GM18867 (cell line): ENCODE data around the gene TFAP2E.

Source experiments
- ATAC-seq: cut with Tn5 transposase; IDR thresholded peaks from one replicate; pipeline ENCODE4 v1.9.1; 2021; ENCODE audit warnings: mild to moderate bottlenecking, moderate library complexity; ENCODE audit not compliant: unreplicated experiment

TFAP2E gene

GRCh38 chr1:35556484-35557117, 16.5 kb upstream of the TFAP2E start:
- ATAC-seq = peak; percentile 34

GRCh38 chr1:35557118-35557610, 15.9 kb upstream of the TFAP2E start, which contains the start of gene KIAA0319L:
Gene KIAA0319L, minus strand, starts transcription at chr1:35557403. Its CDS starts 2,912 bp downstream, at chr1:35554491.
- ATAC-seq = peak; percentile 71

GRCh38 chr1:35557611-35558373, 15.3 kb upstream of the TFAP2E start, which contains the start of gene NCDN:
Gene NCDN, plus strand, starts transcription at chr1:35557799. Its CDS starts 392 bp downstream, at chr1:35558191.
- ATAC-seq = peak; percentile 78

- ATAC-seq = no peak
These were observed 14.5 kb upstream of the TFAP2E start for GRCh38 chr1:35558374-35559316.

GRCh38 chr1:35559317-35559944, 13.7 kb upstream of the TFAP2E start:
- ATAC-seq = no peak

- no peak for ATAC-seq
These were observed 12.6 kb upstream of the TFAP2E start for GRCh38 chr1:35560256-35561225.

- no peak for ATAC-seq
These were observed 11.7 kb upstream of the TFAP2E start for GRCh38 chr1:35561297-35561971.

GRCh38 chr1:35561972-35562680, 11.0 kb upstream of the TFAP2E start:
- no peak for ATAC-seq

GRCh38 chr1:35563166-35563565, 9.9 kb upstream of the TFAP2E start:
- no peak for ATAC-seq

- ATAC-seq = peak; percentile 38
These were observed 8.9 kb upstream of the TFAP2E start for GRCh38 chr1:35564037-35564883.

GRCh38 chr1:35564884-35565741, 8.0 kb upstream of the TFAP2E start:
- ATAC-seq = no peak

GRCh38 chr1:35565742-35566133, 7.4 kb upstream of the TFAP2E start:
- ATAC-seq = no peak

GRCh38 chr1:35567947-35568558, 5.1 kb upstream of the TFAP2E start:
- no peak for ATAC-seq

- no peak for ATAC-seq
These were observed 4.1 kb upstream of the TFAP2E start for GRCh38 chr1:35568975-35569395.

GRCh38 chr1:35569936-35570335, 3.2 kb upstream of the TFAP2E start:
- no peak for ATAC-seq

- ATAC-seq = no peak
These were observed 2.5 kb upstream of the TFAP2E start for GRCh38 chr1:35570589-35571137.
